HG03064 (cell line): ENCODE data around the gene ANKRD13A.
"Not testable (repeated sequence)": the region's sequence is repeated elsewhere in the genome, so short reads cannot be mapped to it uniquely, and the experiment has no call there.

Experiments
- ATAC-seq: cut with Tn5 transposase; IDR thresholded peaks from one replicate; pipeline ENCODE4 v1.9.1; 2021; ENCODE audit warnings: low read depth; ENCODE audit not compliant: unreplicated experiment

The ANKRD13A gene

DNA sequence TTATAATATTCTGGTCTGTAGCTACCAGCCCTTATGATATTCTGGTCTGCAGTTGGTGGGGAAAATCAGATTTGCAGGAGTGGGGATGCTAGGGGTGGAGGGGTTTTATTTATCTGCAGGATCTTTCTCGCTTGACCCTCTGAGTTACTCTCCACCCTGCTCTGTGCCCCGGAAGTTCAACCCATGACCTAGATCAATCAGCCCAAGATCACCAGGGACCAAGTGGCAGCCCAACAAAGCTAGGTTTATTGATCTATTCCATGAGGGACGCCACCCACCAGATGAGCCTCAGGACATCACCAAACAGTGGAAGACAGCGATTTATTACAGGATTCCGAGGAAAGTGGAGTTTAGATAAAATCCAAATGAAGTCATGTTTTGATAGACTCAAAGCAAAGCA, 74.9 kb downstream of the ANKRD13A start:
- ATAC-seq, result no peak

- ATAC-seq, result no peak
These were observed 76.7 kb downstream of the ANKRD13A start for GRCh38 chr12:110075880-110076279.

- ATAC-seq, result no peak
These were observed 78.6 kb downstream of the ANKRD13A start for GRCh38 chr12:110077800-110078199.

GRCh38 chr12:110079477-110080400, 80.5 kb downstream of the ANKRD13A start:
- peak; percentile 74 for ATAC-seq

DNA sequence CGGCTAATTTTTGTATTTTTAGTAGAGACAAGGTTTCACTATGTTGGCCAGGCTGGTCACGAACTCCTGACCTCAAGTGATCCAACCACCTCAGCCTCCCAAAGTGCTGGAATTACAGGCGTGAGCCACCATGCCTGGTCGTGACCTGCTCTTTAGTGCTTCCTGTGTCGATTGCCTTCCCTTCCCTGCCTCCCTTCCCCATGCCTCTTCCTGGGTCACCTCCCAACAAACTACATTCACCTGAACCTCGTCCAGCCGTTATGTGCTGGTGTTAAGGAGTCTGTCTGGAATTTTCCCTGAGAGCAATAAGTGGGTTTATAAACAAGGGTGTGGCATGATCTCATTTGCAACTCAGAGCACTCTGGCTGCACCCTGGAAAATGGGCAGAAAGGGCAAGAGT, 81.2 kb downstream of the ANKRD13A start:
- no peak for ATAC-seq

DNA sequence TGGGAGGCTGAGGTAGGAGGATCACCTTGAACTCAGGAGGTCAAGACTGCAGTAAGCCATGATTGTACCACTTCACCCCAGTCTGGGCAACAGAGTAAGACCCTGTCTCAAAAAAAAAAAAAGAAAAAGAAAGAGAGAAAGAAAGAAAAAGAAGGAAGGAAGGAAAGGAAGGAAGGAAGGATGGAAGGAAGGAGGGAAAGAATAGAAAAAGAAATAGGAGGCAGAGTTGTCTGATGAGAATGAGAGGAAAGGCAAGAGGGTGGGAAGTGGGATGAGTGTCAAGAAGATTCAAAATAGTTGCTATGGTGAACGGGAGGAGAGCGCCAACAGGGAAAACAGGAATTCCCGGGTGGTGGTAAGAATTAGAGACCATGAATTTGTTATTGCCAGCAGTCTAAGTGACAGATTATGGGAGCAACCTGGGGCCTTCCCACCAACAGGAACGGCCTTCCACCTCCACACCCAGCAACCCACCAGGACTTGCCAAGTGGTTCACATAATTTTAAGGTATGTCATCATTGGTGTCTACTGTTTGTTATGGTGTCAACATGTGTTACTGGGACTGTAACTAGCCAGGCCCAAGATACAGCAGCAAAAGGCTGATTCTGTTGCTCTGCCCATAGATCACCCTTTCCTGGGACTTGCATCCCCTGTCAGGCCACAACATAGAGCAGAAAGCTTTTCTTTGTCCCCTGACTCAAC, 85.2 kb downstream of the ANKRD13A start:
- no peak for ATAC-seq

- not testable (repeated sequence) for ATAC-seq
These were observed 89.0 kb downstream of the ANKRD13A start for GRCh38 chr12:110088216-110088615.

- ATAC-seq, result no peak
These were observed 89.7 kb downstream of the ANKRD13A start for GRCh38 chr12:110088936-110089335.
